ENCODE measurements around the gene NOP56.
"Not testable (repeated sequence)": the region's sequence is repeated elsewhere in the genome, so short reads cannot be mapped to it uniquely, and the experiment has no call there.

DNA sequence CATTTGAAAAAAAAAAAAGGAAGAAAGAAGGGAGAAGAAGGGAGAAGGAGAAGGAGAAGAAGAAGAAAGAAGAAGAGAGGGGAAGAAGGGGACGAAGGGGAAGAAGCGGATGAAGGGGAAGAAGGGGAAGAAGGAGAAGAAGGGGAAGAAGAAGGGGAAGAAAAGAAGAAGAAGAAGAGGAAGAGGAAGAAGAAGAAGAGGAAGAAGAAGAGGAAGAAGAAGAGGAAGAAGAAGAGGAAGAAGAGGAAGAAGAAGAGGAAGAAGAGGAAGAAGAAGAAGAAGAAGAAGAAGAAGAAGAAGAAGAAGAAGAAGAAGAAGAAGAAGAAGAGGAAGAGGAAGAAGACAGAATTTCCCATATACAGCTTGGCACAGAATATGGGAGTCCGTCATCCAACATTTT lies 29.6 kb downstream of the NOP56 start:
- TF ChIP-seq, protein P1, sequence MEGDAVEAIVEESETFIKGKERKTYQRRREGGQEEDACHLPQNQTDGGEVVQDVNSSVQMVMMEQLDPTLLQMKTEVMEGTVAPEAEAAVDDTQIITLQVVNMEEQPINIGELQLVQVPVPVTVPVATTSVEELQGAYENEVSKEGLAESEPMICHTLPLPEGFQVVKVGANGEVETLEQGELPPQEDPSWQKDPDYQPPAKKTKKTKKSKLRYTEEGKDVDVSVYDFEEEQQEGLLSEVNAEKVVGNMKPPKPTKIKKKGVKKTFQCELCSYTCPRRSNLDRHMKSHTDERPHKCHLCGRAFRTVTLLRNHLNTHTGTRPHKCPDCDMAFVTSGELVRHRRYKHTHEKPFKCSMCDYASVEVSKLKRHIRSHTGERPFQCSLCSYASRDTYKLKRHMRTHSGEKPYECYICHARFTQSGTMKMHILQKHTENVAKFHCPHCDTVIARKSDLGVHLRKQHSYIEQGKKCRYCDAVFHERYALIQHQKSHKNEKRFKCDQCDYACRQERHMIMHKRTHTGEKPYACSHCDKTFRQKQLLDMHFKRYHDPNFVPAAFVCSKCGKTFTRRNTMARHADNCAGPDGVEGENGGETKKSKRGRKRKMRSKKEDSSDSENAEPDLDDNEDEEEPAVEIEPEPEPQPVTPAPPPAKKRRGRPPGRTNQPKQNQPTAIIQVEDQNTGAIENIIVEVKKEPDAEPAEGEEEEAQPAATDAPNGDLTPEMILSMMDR (IDR thresholded peaks at IDR 0.05): not testable (repeated sequence)
- not testable (repeated sequence) for TF ChIP-seq POLR2A (IDR thresholded peaks at IDR 0.05)
